Measurements from ENCODE around the gene AFTPH.

- no peak for TF ChIP-seq CTCF (IDR thresholded peaks at IDR 0.05)
- no peak for TF ChIP-seq POLR2A (IDR thresholded peaks at IDR 0.05)
Observed at GRCh38 chr2:64601785-64602391, 77.8 kb downstream of the AFTPH start.

Data from right lobe of liver (tissue), 4 donors.